ENCODE measurements around the gene MRGPRX2. TPM values are rescaled to one million over a fixed set of nuclear protein-coding genes. Genes with fewer than 3 reads are reported as not detected.

MRGPRX2 gene
- total RNA-seq, 1 donor from 2014 or later = not detected

- H3K27me3 Mint-ChIP-seq (ENCODE audit: low read depth) = peaks cover 89% of the 10 kb centered on the region
- H3K4me3 Mint-ChIP-seq = no peak overlapping the region
- no peak for DNase-seq (ENCODE audit: low read depth, low spot score)
- TF ChIP-seq CTCF (conservative IDR thresholded peaks at IDR 0.05) = no peak
- no peak overlapping the region for H3K27ac Mint-ChIP-seq (ENCODE audit: unreplicated experiment)
- H3K9me3 Mint-ChIP-seq = no peaks in the 10 kb centered on the region
- H3K36me3 Mint-ChIP-seq (ENCODE audit: low read depth) = no peaks in the 10 kb centered on the region
- no peaks in the 10 kb centered on the region for H3K4me1 Mint-ChIP-seq
Measured at GRCh38 chr11:19025481-19026406, 34.8 kb downstream of the MRGPRX2 start.

GRCh38 chr11:19020831-19021230 is 39.7 kb downstream of the MRGPRX2 start:
- H3K4me1 Mint-ChIP-seq = no peaks in the 10 kb centered on the region
- H3K27me3 Mint-ChIP-seq (ENCODE audit: low read depth) = peaks cover 93% of the 10 kb centered on the region
- no peak for DNase-seq (ENCODE audit: low read depth, low spot score)
- H3K36me3 Mint-ChIP-seq (ENCODE audit: low read depth) = no peaks in the 10 kb centered on the region
- no peak overlapping the region for H3K4me3 Mint-ChIP-seq
- H3K9me3 Mint-ChIP-seq = no peaks in the 10 kb centered on the region
- H3K27ac Mint-ChIP-seq (ENCODE audit: unreplicated experiment) = no peak overlapping the region
- no peak for TF ChIP-seq CTCF (conservative IDR thresholded peaks at IDR 0.05)

GRCh38 chr11:19018901-19019300 is 41.6 kb downstream of the MRGPRX2 start:
- Mint-ChIP-seq H3K9me3 (no peaks in the 10 kb centered on the region), H3K27ac (ENCODE audit: unreplicated experiment) (no peak overlapping the region), H3K4me1 (no peaks in the 10 kb centered on the region), H3K36me3 (ENCODE audit: low read depth) (no peaks in the 10 kb centered on the region), H3K4me3 (no peak overlapping the region), H3K27me3 (ENCODE audit: low read depth) (peaks cover 88% of the 10 kb centered on the region)
- TF ChIP-seq CTCF (conservative IDR thresholded peaks at IDR 0.05) = no peak
- peak; percentile 4 for DNase-seq (ENCODE audit: low read depth, low spot score)

GRCh38 chr11:19013181-19013857 is 47.2 kb downstream of the MRGPRX2 start:
- Mint-ChIP-seq H3K27ac (ENCODE audit: unreplicated experiment) (no peak overlapping the region), H3K36me3 (ENCODE audit: low read depth) (no peaks in the 10 kb centered on the region), H3K4me3 (no peak overlapping the region), H3K4me1 (no peaks in the 10 kb centered on the region), H3K9me3 (peaks cover 10% of the 10 kb centered on the region), H3K27me3 (ENCODE audit: low read depth) (peaks cover 77% of the 10 kb centered on the region)
- no peak for TF ChIP-seq CTCF (conservative IDR thresholded peaks at IDR 0.05)
- peak; percentile 6 for DNase-seq (ENCODE audit: low read depth, low spot score)

GRCh38 chr11:19012636-19013035 is 47.9 kb downstream of the MRGPRX2 start:
- Mint-ChIP-seq H3K27ac (ENCODE audit: unreplicated experiment) (no peak overlapping the region), H3K9me3 (peaks cover 16% of the 10 kb centered on the region), H3K27me3 (ENCODE audit: low read depth) (peaks cover 74% of the 10 kb centered on the region), H3K4me3 (no peak overlapping the region), H3K4me1 (no peaks in the 10 kb centered on the region), H3K36me3 (ENCODE audit: low read depth) (no peaks in the 10 kb centered on the region)
- DNase-seq (ENCODE audit: low read depth, low spot score) = no peak
- TF ChIP-seq CTCF (conservative IDR thresholded peaks at IDR 0.05) = no peak

Other genes starting within 250 kb of the MRGPRX2 start
- not detected in 2 replicates for gene MRGPRX1, start 121.3 kb downstream of the MRGPRX2 start, total RNA-seq
- gene ZDHHC13, start 56.5 kb upstream of the MRGPRX2 start, total RNA-seq = 18.5 and 19.8 TPM in 2 replicates
- gene CSRP3, start 141.3 kb upstream of the MRGPRX2 start, total RNA-seq = not detected in 2 replicates
- gene E2F8, start 180.2 kb upstream of the MRGPRX2 start, total RNA-seq = 11.3 and 11.5 TPM in 2 replicates

All from neural crest cell (in vitro differentiated cells).